Breast epithelium (tissue), 4 donors: ENCODE results near the gene E2F2. TPM values are rescaled to one million over a fixed set of nuclear protein-coding genes. Genes with fewer than 3 reads are reported as not detected.

Experiments used
- DNase-seq, 2 donors: peaks; one replicate each; pipeline ENCODE4 v3.0.0-alpha.2; 2019; ENCODE audit warnings: low spot score in 2 of 2
- H3K27ac ChIP-seq, 2 donors: fragments of 200-600 bp; sonication (generic) in 1 of 2; one replicate each; pipeline ENCODE4 v1.5.1; 2016 to 2019; ENCODE audit warnings: mild to moderate bottlenecking in 1 of 2
- H3K27me3 ChIP-seq, 2 donors: fragments of 200-600 bp; sonication (generic) in 1 of 2; one replicate each; pipeline versions ENCODE4 v1.5.1 to v1.6.0; 2017 to 2019; ENCODE audit warnings: control low read depth in 1 of 2, mild to moderate bottlenecking in 1 of 2
- H3K36me3 ChIP-seq: fragments of 200-600 bp; one replicate; pipeline ENCODE4 v1.5.1; 2019
- H3K4me1 ChIP-seq, 2 donors: fragments of 200-600 bp; sonication (generic); one replicate each; pipeline ENCODE4 v1.5.1; 2016 to 2019; ENCODE audit warnings: control low read depth in 1 of 2
- H3K4me3 ChIP-seq, 3 donors: fragments of 200-600 bp; sonication (generic); 1 replicate in 2 of 3; 2 replicates in 1 of 3; pipeline ENCODE4 v1.5.1; 2016 to 2019; ENCODE audit warnings: mild to moderate bottlenecking in 3 of 3, moderate library complexity in 2 of 3
- H3K9me3 ChIP-seq, 2 donors: fragments of 200-600 bp; sonication (generic) in 1 of 2; one replicate each; pipeline ENCODE4 v1.5.1; 2016 to 2019; ENCODE audit warnings: control low read depth in 1 of 2
- CTCF ChIP-seq, 3 donors: fragments of 450-650 bp; IDR thresholded peaks; one replicate each; pipeline ENCODE4 v1.5.1; 2016 to 2017; ENCODE audit warnings: antibody characterized with exemption in 3 of 3, mild to moderate bottlenecking in 3 of 3, moderate library complexity in 3 of 3
- POLR2A ChIP-seq: fragments of 450-650 bp; IDR thresholded peaks from one replicate; pipeline ENCODE4 v1.6.1; 2016; ENCODE audit warnings: antibody characterized with exemption, mild to moderate bottlenecking, moderate library complexity
- POLR2AphosphoS5 ChIP-seq, 3 donors: sonication (generic); formaldehyde crosslinking; IDR thresholded peaks; one replicate each; pipeline ENCODE4 v1.6.1; 2017; ENCODE audit warnings: antibody characterized with exemption in 3 of 3
- intact Hi-C: fragments of 100-400 bp; cut with DNase I; formaldehyde crosslinking; loops from one replicate; pipeline ENCODE4 v1.15.1; 2023; ENCODE audit warnings: low total_unique reads
- total RNA-seq, 3 donors: library from RNA; depleted of rRNA; stranded (reverse); fragments of >200 nt; gene quantifications; one replicate each; pipeline ENCODE4 v1.1.0, GENCODE V29; 2016

E2F2 gene
- total RNA-seq, 3 donors from 2014 or later: under 0.01 to 0.73 (median 0.33) TPM

- H3K9me3 ChIP-seq: no peaks in the 10 kb centered on the region
- no peaks in the 10 kb centered on the region for H3K36me3 ChIP-seq
- H3K27me3 ChIP-seq: no peaks in the 10 kb centered on the region
- H3K27ac ChIP-seq: peak overlapping the region; percentile 68 to 73
- intact Hi-C loops: no loop called here
- peak overlapping the region; percentile 55 to 67 (median 62) for H3K4me3 ChIP-seq
- DNase-seq: no peak
- H3K4me1 ChIP-seq: peaks cover 0 to 3% of the 10 kb centered on the region in 2 donors
- TF ChIP-seq POLR2AphosphoS5 (IDR thresholded peaks at IDR 0.05) (no peak), CTCF (IDR thresholded peaks at IDR 0.05) (no peak), POLR2A (no peak)
These were observed 37.8 kb upstream of the E2F2 start for GRCh38 chr1:23568608-23569383.

- Histone ChIP-seq H3K27me3 (no peaks in the 10 kb centered on the region), H3K36me3 (no peaks in the 10 kb centered on the region), H3K9me3 (no peaks in the 10 kb centered on the region), H3K4me1 (peaks cover 0 to 3% of the 10 kb centered on the region in 2 donors), H3K4me3 (peak overlapping the region; percentile 55 to 67 (median 62)), H3K27ac (peak overlapping the region; percentile 68 to 73)
- DNase-seq: no peak
- intact Hi-C loops: no loop called here
- TF ChIP-seq POLR2A (no peak), CTCF (IDR thresholded peaks at IDR 0.05) (no peak), POLR2AphosphoS5 (IDR thresholded peaks at IDR 0.05) (no peak)
These were observed 37.1 kb upstream of the E2F2 start for GRCh38 chr1:23567996-23568607.

- peaks cover 0 to 3% of the 10 kb centered on the region in 2 donors for H3K4me1 ChIP-seq
- DNase-seq: no peak
- H3K36me3 ChIP-seq: no peaks in the 10 kb centered on the region
- H3K4me3 ChIP-seq: peak overlapping the region; percentile 55 to 67 (median 62)
- intact Hi-C loops: no loop called here
- no peak for TF ChIP-seq POLR2A
- no peak for TF ChIP-seq POLR2AphosphoS5 (IDR thresholded peaks at IDR 0.05)
- no peak for TF ChIP-seq CTCF (IDR thresholded peaks at IDR 0.05)
- H3K27ac ChIP-seq: peak overlapping the region; percentile 68 to 73
- no peaks in the 10 kb centered on the region for H3K27me3 ChIP-seq
- H3K9me3 ChIP-seq: no peaks in the 10 kb centered on the region
These were observed 36.6 kb upstream of the E2F2 start for GRCh38 chr1:23567629-23567995.

- H3K27ac ChIP-seq: no peak overlapping the region
- intact Hi-C loops: no loop called here
- no peak for DNase-seq
- H3K9me3 ChIP-seq: no peaks in the 10 kb centered on the region
- no peak for TF ChIP-seq POLR2A
- TF ChIP-seq CTCF (IDR thresholded peaks at IDR 0.05): no peak
- no peak for TF ChIP-seq POLR2AphosphoS5 (IDR thresholded peaks at IDR 0.05)
- peaks cover 0 to 3% of the 10 kb centered on the region in 2 donors for H3K4me1 ChIP-seq
- no peaks in the 10 kb centered on the region for H3K27me3 ChIP-seq
- H3K36me3 ChIP-seq: no peaks in the 10 kb centered on the region
- H3K4me3 ChIP-seq: no peak overlapping the region
These were observed 35.3 kb upstream of the E2F2 start for GRCh38 chr1:23566304-23566703.

GRCh38 chr1:23565776-23566175, 34.7 kb upstream of the E2F2 start:
- no peak for DNase-seq
- H3K9me3 ChIP-seq: no peaks in the 10 kb centered on the region
- H3K4me3 ChIP-seq: no peak overlapping the region
- no peaks in the 10 kb centered on the region for H3K27me3 ChIP-seq
- H3K4me1 ChIP-seq: peaks cover 0 to 3% of the 10 kb centered on the region in 2 donors
- TF ChIP-seq CTCF (IDR thresholded peaks at IDR 0.05) (no peak), POLR2A (no peak), POLR2AphosphoS5 (IDR thresholded peaks at IDR 0.05) (no peak)
- H3K27ac ChIP-seq: no peak overlapping the region
- intact Hi-C loops: no loop called here
- no peaks in the 10 kb centered on the region for H3K36me3 ChIP-seq
